ENCODE results near the gene NSUN5.
"Not testable (repeated sequence)": the region's sequence is repeated elsewhere in the genome, so short reads cannot be mapped to it uniquely, and the experiment has no call there.

The NSUN5 gene

GRCh38 chr7:73266719-73267368 lies 41.8 kb downstream of the NSUN5 start:
- DNase-seq: not testable (repeated sequence)

DNA sequence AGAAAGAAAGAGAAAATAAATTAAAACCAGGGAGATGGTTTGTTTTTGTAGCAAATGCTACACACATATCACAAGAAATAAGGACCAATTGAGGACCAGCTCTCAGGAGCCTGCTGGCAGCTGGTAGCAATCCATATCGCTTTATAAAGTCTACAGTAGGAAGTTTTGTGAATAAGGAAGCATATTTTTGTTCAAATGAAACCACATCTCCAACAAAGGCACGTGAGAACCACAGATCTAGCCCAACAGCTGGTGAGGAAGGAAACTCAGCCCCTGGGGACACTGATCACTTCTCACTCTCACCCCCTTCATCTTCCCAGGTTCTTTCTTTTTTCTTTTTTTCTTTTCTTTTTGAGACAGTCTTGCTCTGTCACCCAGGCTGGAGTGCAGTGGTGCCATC lies 46.2 kb downstream of the NSUN5 start:
- DNase-seq: not testable (repeated sequence)

Data from activated naive CD4-positive, alpha-beta T cell treated with anti-CD3 and anti-CD28 coated beads, Interleukin-2, amount 50 U/mL, for 16 hours (primary cell).